HS-27A (cell line): ENCODE results near the gene ITGA11.

Experiments used
- DNase-seq: peaks from one replicate; pipeline ENCODE4 v3.0.0-alpha.2; 2012; ENCODE audit warnings: low read depth, missing footprints

ITGA11 gene

GRCh38 chr15:68265081-68265480, 166.9 kb downstream of the ITGA11 start:
- no peak for DNase-seq

- DNase-seq: no peak
Observed at GRCh38 chr15:68264282-68264681, 167.7 kb downstream of the ITGA11 start.

GRCh38 chr15:68262514-68263356, 169.2 kb downstream of the ITGA11 start:
- DNase-seq: no peak

GRCh38 chr15:68261980-68262379, 170.0 kb downstream of the ITGA11 start:
- no peak for DNase-seq

GRCh38 chr15:68261241-68261640, 170.7 kb downstream of the ITGA11 start:
- no peak for DNase-seq

GRCh38 chr15:68259883-68260282, 172.1 kb downstream of the ITGA11 start:
- DNase-seq: no peak

GRCh38 chr15:68258692-68259091, 173.3 kb downstream of the ITGA11 start:
- DNase-seq: no peak

GRCh38 chr15:68256675-68257450, 175.1 kb downstream of the ITGA11 start:
- no peak for DNase-seq

GRCh38 chr15:68252925-68253534, 178.9 kb downstream of the ITGA11 start:
- DNase-seq: no peak

- no peak for DNase-seq
Observed at GRCh38 chr15:68249058-68249713, 182.8 kb downstream of the ITGA11 start.
